A549 treated with RU486 at 1 μM for 4 hours (cell line): ENCODE data around the gene SPTLC2. TPM values are rescaled to one million over a fixed set of nuclear protein-coding genes. Genes with fewer than 3 reads are reported as not detected.

Source experiments
- total RNA-seq: library from RNA; stranded (reverse); fragments of 200-300 nt; extraction: Qiagen RNA extraction; gene quantifications from 5 replicates; pipeline ENCODE4 v1.2.3, GENCODE V29; 2022; ENCODE audit warnings: low read depth

SPTLC2 gene, protein sequence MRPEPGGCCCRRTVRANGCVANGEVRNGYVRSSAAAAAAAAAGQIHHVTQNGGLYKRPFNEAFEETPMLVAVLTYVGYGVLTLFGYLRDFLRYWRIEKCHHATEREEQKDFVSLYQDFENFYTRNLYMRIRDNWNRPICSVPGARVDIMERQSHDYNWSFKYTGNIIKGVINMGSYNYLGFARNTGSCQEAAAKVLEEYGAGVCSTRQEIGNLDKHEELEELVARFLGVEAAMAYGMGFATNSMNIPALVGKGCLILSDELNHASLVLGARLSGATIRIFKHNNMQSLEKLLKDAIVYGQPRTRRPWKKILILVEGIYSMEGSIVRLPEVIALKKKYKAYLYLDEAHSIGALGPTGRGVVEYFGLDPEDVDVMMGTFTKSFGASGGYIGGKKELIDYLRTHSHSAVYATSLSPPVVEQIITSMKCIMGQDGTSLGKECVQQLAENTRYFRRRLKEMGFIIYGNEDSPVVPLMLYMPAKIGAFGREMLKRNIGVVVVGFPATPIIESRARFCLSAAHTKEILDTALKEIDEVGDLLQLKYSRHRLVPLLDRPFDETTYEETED
- 23.6 to 31.9 TPM (median 27.5 TPM) in 5 replicates for total RNA-seq

DNA sequence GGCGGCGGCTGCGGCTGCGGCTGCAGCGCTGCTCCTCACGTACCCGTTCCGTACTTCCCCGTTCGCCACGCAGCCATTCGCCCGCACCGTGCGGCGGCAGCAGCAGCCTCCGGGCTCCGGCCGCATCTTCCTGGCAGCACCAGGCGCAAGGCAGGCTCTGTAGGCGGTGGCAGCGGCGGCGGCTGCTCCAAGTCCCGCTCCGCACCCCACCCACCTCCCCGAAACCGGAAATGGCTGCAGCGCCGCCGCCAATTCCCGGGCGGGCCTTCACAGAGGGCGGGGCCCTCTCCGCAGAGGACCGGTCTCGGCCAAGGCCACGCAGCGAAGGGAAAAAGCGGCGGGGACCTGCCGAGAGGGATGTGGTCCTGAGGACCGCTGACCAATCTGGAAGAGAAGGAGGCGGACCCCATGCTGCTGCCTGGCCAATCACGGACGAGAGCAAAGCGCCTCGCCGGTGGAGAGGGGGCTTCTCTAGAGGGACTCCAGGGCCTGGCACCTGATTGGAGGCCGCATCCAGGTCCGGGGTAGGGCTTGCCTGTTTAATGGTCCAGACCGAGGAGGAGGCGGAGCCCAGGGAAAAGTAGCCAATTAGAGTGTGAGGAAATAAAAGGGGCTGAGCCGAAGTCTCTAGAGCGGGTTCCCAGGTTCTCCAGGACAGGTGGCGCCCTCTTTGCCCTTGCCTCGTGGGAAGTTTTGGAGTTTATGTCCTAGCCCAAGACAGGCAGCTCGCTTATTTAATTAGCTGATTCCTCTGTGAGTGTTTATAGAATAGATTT, at the start of gene SPTLC2:
TSS of gene SPTLC2 (minus strand) at position 184 of the 776 bp plus-strand sequence. CDS start at position 126, 58 bp downstream.

DNA sequence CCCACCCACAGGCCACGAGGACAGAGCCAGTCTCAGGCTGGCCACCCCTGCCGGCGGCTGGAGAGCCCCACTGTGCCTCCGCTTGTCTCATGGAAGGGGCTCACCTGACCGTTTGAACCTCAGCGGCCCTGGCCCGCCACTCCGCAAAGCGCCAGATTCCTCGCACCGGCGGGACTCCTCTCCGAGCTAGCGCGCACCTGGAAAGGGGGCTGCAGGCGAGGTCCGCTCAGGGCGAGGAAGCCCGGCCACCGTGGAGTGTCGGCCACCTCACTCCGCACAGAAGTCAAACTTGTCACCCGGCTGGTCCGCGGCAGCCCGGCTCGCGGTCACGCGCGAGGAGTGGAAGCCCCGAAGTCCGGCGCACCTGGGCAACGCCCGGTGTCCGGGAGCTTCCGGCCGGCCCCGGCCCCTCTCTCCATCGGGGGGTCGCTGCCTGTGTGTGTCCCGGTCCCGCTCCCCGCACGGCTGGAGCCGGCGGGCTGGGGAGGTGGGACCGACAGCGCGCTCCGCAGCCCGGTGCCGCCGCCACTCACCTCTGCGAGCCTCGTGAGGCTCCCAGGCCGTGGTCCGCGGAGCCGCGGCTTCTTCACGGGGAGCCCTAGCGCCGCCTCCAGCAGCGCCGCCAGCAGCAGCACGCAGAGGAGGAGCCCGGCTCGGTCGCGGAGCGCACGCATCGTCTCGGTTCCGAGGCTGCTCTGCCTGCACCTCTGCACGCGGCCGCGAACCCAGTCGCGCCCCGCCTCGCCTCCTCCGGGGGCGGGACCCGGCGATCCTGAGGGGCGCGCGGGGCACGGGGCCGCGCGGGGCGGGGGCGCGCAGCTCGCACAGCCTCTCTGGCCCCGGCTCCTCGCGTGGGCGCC, 118.1 kb downstream of the SPTLC2 start, which contains the start of gene ISM2:
TSS of gene ISM2 (minus strand) at position 697 of the 860 bp plus-strand sequence. CDS start at position 674, 23 bp downstream.

DNA sequence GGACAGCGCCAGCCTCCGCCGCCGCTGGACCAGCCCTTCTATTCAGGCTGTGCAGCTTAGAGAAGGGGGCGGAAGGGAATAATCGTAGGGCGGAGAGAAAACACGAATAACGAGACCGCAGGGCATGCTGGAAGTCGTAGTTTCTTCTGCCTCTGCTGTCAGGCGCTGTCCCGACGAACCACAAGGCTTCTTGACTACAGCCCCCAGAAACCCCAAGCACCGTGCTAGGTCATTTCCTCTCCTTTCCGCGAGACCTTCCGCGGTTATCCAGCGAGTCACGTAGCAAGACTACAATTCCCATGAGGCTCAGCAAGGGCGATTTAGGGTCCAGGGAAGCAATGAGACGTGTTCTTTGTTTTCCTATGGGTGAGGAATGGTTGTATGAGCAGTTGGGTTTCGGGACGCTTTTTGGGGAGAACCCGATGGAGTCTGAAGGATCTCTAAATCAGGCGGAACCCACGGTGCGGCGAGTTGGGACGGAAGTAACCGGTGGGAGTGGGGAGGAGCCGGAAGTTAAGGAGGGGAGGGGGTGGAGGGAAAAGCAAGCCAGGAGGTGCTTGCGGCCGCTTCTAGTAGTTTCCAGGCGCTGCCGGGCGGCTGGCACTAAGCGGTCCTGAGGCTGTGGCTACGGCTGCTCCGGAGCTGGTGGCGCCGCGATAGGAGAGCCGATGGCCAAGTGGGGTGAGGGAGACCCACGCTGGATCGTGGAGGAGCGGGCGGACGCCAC, 158.8 kb downstream of the SPTLC2 start, which contains the start of the genes AHSA1 and VIPAS39:
TSS of gene AHSA1 (plus strand) at position 572 of the 727 bp plus-strand sequence. CDS start at position 669, 97 bp downstream.
TSS of gene VIPAS39 (minus strand) at position 80 of the 727 bp plus-strand sequence. CDS start 3,499 bp downstream, outside the sequence.

Other genes with a start within 250 kb of the SPTLC2 start
- gene TMED8, start 239.5 kb downstream of the SPTLC2 start, total RNA-seq: 3.0 to 8.1 TPM (median 7.6 TPM) in 5 replicates
- 1.4 to 3.3 TPM (median 2.1 TPM) in 5 replicates for gene SAMD15, start 239.3 kb downstream of the SPTLC2 start, total RNA-seq
- 0.07 to 0.14 TPM in 2 of 5 replicates, not detected in the others for gene NOXRED1, start 193.1 kb downstream of the SPTLC2 start, total RNA-seq
- gene VIPAS39, start 159.0 kb downstream of the SPTLC2 start, total RNA-seq: 13.0 to 14.1 TPM (median 13.4 TPM) in 5 replicates
- gene AHSA1, start 158.5 kb downstream of the SPTLC2 start, total RNA-seq: 234 to 329 TPM (median 287 TPM) in 5 replicates
- gene ISM2, start 117.8 kb downstream of the SPTLC2 start, total RNA-seq: 0.40 to 0.57 TPM (median 0.46 TPM) in 5 replicates
- gene ALKBH1, start 91.4 kb upstream of the SPTLC2 start, total RNA-seq: 13.8 to 17.4 TPM (median 16.1 TPM) in 5 replicates
- 401 to 517 TPM (median 411 TPM) in 5 replicates for gene SLIRP, start 91.5 kb upstream of the SPTLC2 start, total RNA-seq
- 68.2 to 88.7 TPM (median 73.4 TPM) in 5 replicates for gene SNW1, start 144.5 kb upstream of the SPTLC2 start, total RNA-seq
- gene ADCK1, start 183.5 kb upstream of the SPTLC2 start, total RNA-seq: 5.4 to 6.8 TPM (median 5.7 TPM) in 5 replicates